Stimulated activated CD8-positive, alpha-beta memory T cell treated with anti-CD3 and anti-CD28 coated beads, Interleukin-2, amount 100 ng/mL, for 1 hour (primary cell): ENCODE data around the gene THNSL1.
"Not testable (repeated sequence)": the region's sequence is repeated elsewhere in the genome, so short reads cannot be mapped to it uniquely, and the experiment has no call there.

Source experiments
- DNase-seq, 2 donors: peaks; one replicate each; pipeline ENCODE4 v3.0.0-alpha.2; 2020; ENCODE audit warnings: low read depth in 2 of 2

THNSL1 gene

DNA sequence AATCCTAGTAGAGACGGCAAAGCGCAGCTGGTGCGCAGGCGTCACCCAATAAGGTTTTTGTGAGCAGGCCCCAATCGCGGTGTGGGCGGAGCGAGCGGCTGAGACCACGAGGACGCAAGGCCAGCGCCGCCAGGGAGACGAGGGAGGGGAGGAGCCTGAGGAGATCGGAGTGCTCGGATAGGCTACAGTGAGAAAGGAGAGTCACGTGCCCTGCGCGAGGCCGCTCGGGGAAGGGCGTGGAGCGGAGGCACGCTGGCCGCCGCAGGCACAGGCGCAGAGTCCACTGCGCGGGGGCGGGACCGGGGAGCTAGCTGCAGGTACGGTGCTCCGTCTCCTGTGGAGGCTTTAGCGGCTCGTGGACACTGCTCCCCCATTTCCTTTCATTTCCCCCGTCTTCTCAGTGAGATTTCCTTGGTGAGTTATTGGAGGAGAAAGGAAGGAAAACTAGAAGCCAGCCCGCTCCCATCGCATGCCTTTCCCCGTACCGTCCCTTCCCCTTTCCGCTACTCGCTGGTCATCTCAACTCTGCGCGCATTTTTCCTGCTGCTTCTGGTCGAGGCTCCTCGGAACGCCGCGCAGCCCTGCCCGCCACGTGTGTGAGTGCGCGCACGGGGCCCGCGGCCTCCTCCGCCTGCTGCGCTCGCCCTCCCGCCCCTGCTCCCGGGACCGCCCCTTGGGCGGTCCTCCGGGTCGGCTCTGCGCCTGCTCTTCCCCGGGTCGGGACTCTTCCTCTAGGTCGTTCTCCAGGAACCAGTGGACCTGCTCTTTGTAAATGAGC lies at the start of gene THNSL1:
TSS of gene THNSL1 (plus strand) at position 237 of the 778 bp plus-strand sequence. CDS start 6,612 bp downstream, outside the sequence.
- peak; percentile 91 to 97 for DNase-seq

- DNase-seq: no peak
Measured at GRCh38 chr10:24966962-24967481, 49.4 kb upstream of the THNSL1 start.

GRCh38 chr10:24968349-24968748 lies 48.1 kb upstream of the THNSL1 start:
- DNase-seq: no peak

- DNase-seq: not testable (repeated sequence)
Measured at GRCh38 chr10:24968951-24969350, 47.5 kb upstream of the THNSL1 start.

GRCh38 chr10:24969841-24970281 lies 46.6 kb upstream of the THNSL1 start:
- DNase-seq: no peak

DNA sequence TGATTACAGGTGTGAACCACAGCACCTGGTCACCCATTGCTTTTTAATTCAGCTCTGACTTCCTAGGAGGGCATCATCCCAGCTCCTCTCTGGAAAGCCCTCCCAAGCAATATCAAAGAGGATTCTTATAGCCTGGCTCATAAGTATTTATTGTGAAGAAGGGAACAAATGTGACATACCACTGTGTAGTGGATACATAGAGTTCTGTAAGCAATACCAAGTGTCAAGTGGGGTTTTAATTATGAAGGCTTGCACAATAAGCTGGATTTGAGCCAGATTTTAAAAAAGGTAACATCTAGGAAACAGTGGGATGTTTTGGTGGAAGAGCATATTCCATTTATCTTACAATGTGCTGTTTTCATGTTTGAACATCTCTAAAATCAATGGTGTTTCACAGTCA lies 45.0 kb upstream of the THNSL1 start:
- DNase-seq: no peak

DNA sequence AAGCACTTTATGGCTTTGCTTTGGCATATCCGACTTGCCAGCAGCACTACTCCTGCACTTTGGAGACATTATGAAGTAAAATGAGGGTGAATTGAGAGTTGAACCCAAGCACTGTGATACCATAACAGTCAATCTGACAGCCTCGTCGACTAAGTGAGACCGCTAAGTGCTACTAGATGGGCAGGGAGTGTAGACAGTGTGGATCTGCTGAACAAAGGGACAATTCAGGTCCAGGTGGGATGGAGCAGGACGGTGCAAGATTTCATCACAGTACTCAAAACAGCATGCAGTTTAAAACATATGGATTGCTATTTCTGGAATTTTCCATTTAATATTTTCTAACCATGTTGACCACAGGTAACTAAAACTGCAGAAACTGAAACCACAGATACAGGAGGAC lies 43.2 kb upstream of the THNSL1 start:
- DNase-seq: no peak

DNA sequence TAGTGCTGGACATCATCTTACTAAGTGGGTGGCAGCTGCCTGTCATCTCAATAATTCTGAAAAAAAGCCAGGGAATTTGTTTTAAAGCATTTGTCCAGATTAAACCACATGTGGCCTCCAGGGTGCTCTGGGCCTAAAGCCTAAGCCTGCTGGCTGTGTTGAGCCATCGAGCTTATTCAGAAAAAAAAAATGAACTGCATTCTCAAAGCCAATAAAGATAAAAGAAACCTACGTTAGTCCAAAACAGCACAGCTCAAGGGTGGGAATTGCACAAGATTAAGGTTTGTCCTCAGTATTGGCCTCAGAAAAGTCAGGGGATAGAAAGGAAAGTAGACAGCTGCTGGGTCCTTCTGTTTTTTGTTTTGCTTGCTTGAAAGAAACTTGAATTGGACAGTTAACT lies 41.4 kb upstream of the THNSL1 start:
- DNase-seq: no peak

DNA sequence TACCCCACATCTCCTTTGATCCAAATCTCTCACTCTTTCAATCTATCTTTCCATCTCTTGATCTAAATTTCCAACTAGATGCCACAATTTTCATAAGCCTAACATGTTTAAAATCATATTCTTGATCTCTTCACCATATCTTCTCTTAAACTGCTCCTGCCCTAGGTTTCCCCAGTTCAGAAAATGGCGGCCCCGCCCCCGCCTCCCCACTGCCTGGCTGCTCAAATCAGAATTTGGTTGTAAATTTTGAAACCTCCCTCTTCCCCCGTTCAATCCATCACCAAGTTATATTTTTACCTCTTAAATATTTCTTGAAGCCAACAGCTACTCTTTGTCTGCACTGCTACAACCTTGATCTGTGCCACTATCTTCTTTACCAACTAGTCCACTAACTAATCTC lies 36.7 kb upstream of the THNSL1 start:
- no peak for DNase-seq

DNA sequence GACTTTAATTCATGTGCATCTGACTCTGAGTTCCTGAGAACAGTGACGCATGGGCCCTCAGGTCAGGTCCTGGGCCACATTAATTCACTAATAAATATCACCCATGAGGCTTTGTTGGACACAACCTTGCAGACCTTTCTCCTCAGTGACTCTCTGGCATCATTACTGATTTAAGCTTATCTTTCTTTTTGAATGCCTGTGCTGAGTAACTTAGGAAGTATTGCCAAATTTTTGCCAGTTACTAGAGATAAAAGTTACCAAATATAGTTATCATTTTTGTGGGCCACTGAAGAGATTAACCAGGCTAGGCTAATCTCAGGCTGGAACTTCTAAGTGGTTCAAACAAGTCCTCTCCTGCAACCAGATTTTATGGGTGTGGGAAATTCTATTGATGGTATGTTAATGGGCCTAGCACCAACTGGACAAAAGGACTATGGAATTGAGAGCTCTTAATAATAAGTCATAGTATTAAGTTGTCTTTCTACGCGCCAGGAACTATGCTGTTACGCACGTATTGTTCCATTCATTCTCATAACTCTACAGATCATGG lies 35.2 kb upstream of the THNSL1 start:
- DNase-seq: no peak

- DNase-seq: no peak
Measured at GRCh38 chr10:24982319-24983112, 33.9 kb upstream of the THNSL1 start.

- DNase-seq: no peak
Measured at GRCh38 chr10:24983130-24983529, 33.3 kb upstream of the THNSL1 start.

GRCh38 chr10:24983946-24984345 lies 32.5 kb upstream of the THNSL1 start:
- DNase-seq: no peak

DNA sequence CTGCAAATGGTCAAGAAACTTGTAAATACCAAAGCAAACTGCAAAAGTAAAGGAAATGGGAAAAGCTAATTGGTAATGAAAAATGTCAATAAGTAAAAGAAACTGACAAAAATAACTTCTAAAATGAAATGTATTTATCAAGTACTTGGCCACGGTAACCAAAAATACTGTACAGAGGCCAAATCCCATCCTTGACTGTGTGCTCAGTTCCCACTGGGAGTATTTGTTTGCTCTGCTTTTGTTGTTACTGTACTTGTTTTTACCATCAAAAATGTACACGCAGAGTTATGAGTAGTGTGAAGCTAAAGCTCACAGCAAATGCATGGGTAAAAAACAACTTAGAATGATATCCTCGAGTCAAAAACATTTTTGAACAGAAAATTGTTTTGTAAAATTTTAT lies 31.5 kb upstream of the THNSL1 start:
- DNase-seq: no peak

DNA sequence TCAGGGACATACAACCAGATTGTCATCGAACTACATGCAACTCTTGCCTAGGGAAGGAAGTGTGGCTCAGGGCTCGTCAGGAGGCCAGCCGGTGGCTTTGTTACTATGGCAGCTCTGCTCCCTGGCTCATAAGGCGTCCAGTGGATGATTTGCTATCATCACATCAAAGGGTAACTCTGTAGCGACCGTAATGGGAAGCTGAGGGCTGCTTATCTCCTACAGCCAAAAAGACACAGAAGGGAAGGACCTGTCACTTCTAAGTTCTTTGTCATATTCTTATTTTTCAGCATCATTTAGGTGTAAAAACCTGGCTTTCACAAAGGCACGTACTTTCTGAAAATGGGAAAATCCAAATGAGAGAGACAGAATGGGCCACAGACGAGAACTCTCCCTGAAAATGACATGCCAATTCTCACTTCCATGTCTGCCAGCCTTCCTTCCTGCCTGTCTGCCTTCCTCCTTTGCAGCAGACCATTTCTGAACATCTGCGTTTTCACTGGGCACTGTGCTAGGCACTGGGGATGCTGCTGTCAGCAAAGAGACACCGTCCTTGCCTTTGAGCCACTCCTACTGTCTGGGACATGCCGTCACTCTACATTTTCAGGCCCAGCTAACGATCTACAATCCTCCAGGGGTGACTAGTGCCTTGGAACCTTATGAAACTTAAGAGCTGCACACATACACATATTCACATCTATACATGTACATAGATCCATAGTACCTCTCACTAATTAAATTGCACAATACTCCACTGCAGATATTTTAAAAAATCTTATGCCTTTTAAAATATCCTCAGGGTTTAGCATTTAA lies 27.4 kb upstream of the THNSL1 start:
- no peak for DNase-seq

- DNase-seq: no peak
Measured at GRCh38 chr10:24989867-24990266, 26.5 kb upstream of the THNSL1 start.

GRCh38 chr10:24991298-24991697 lies 25.1 kb upstream of the THNSL1 start:
- no peak for DNase-seq

GRCh38 chr10:24992512-24993133 lies 23.8 kb upstream of the THNSL1 start:
- DNase-seq: no peak

DNA sequence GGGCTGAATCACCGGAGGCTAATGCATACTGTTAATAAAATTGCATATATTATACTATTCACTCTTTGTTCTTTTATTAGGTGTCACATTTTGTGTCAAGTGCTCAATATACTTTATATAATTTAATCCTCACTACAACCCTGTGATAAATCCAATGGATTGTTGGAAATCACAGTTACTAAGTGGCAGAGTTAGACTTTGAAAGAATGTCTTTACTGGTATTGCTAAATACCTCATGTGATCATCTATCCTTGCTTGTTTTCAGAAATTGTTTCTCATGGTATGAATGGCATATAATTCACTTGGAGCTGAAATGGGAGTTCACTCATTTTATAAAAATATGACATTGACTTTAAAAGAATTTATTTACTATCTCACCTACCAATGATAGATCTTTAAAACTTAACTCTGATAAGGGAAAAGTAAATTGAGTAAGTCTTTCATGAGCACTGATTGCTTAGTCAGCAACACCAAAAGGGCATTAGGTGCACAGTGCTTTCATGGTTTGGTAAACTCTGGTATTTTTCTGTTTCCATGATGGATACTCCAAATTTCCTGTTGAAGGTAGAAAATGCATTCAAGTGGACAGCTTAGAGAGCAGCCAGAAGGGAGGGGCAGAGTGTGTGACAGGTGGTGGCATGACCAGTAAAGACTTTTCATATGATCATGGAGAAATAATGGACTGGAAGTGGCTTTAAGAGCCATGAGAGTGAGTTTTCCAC lies 23.0 kb upstream of the THNSL1 start:
- DNase-seq: no peak

DNA sequence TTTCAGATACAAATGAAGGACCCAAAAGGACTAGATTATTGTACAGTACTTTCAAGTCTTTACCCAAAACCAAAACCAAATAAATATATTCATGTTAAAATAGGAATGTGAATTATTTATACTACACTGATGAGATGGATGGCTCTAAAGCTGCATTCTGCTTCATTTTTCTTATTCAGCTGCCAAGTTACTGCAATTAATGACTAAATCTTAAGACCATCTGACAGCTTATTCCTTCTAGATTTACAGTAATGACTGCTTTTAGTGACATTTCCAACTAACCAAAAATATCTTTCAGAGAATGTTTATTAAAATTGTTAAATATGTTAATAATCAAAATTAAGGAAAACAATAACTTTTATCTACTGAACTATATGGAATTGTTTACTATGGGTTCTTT lies 21.3 kb upstream of the THNSL1 start:
- no peak for DNase-seq

GRCh38 chr10:24998044-24998443 lies 18.4 kb upstream of the THNSL1 start:
- DNase-seq: no peak
